Stimulated activated CD4-positive, alpha-beta T cell treated with anti-CD3 and anti-CD28 coated beads, TNF-alpha, amount 100 ng/mL, for 24 hours (primary cell): ENCODE results near the gene MSI2.
"Not testable (repeated sequence)": the region's sequence is repeated elsewhere in the genome, so short reads cannot be mapped to it uniquely, and the experiment has no call there.

Experiments used
- DNase-seq, 3 experiments: peaks; one replicate each; pipeline ENCODE4 v3.0.0-alpha.2; 2020; ENCODE audit warnings: low read depth in 3 of 3

The MSI2 gene

GRCh38 chr17:57255776-57256681 is at the start of gene MSI2:
MSI2 (plus strand) TSS chr17:57256523; CDS start chr17:57256743, 220 bp downstream.
- peak; percentile 76 to 84 (median 77) for DNase-seq

- no peak for DNase-seq
Observed at GRCh38 chr17:57206928-57207327, 49.4 kb upstream of the MSI2 start.

- DNase-seq = no peak
Observed at GRCh38 chr17:57207396-57207795, 48.9 kb upstream of the MSI2 start.

DNA sequence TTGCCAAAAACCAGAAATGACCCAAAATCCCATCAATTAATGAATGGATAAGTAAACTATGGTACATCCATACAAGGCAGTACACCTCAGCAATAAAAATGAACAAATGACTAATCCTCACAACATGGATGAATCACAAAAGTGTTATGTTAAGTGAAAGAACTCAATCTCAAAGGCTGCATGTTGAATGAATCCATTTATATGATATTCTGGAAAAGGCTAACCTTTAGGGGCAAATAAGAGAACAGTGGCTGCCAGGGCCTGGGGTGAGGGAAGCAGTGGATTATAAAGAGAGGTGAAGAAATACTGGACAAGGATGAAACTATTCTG is 46.1 kb upstream of the MSI2 start:
- DNase-seq = no peak

DNA sequence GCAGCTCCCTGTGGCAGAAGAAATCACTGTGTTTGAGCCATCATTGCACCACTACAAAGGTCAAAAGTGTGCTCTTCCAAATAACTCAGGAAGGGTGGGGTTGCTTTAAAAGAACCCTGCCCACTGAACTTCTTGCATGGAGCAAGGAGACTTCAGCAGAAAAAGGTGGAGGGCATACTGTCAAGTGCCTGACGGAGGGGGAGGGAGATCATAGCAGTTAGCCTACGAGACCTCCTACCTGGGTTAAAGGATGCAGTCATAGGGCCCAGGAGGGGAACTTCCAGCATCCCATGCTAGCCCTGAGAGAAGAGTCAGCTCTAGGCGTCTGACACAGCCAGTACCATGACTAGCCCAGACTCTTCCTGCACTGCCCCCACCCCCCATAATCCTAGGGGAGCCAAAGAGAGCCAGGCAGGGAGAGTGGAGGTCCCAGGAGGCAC is 45.3 kb upstream of the MSI2 start:
- no peak for DNase-seq

- DNase-seq = no peak
Observed at GRCh38 chr17:57211543-57211942, 44.8 kb upstream of the MSI2 start.

- no peak for DNase-seq
Observed at GRCh38 chr17:57213180-57213825, 43.0 kb upstream of the MSI2 start.

GRCh38 chr17:57215317-57215716 is 41.0 kb upstream of the MSI2 start:
- no peak for DNase-seq

DNA sequence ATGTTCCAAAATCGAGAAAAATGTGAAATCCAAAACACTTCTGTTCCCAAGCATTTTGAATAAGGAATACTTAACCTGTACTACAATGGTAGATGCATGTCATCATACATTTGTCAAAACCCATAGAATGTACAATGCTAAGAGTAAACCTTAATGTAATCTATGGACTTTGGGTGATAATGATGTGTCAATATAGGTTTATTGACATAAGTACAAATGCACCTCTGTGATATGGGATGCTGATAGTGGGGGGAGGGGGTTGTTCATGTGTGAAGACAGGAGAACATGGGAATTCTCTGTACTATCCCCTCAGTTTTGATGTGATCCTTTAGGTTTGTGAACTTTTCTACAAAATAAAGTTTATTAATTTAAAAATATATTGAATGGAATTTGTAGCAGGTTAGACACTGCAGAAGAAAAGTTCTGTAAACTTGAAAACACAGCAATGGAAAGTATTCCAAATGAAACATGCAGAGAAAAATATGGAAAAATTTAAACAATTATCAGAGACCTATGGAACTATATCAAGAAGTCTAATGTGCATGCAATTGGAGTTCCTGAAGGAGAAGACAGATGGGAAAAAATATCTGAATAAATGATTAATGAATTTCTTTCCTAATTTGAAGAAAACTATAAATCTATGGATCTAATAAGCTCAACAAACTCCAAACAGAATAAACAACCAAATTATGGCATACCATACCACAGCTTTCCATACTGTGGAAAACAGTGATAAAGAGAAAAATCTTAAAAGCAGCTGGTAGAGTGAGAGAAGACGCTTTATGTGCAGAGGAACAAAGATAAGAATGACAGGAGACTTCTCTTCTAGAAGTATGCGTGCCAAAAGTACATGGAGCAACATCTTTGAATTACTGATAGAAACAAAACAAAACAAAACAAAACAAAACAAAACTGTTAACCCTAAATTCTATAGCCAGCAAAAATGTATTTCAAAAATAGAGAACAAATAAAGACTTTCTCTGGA is 34.7 kb upstream of the MSI2 start:
- no peak for DNase-seq

GRCh38 chr17:57222422-57222821 is 33.9 kb upstream of the MSI2 start:
- not testable (repeated sequence) for DNase-seq

DNA sequence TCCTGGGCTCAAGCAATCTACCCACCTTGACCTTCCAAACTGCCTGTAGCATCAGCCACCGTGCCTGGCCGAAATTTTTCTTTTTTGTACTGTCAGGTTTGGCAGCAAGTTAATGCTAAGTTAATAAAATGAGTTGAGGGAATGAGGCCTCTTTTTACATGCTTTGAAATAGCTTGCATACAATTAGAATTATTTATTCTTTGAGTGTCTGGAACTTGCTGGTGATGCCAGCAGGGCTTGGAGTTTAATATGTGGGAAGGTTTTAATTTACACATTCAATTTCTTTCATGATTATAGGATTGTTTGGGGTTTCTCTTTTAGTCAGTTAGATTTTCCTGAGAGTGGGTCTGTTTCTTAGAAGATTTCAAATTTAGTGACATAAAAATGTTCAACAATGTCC is 31.2 kb upstream of the MSI2 start:
- DNase-seq = no peak

DNA sequence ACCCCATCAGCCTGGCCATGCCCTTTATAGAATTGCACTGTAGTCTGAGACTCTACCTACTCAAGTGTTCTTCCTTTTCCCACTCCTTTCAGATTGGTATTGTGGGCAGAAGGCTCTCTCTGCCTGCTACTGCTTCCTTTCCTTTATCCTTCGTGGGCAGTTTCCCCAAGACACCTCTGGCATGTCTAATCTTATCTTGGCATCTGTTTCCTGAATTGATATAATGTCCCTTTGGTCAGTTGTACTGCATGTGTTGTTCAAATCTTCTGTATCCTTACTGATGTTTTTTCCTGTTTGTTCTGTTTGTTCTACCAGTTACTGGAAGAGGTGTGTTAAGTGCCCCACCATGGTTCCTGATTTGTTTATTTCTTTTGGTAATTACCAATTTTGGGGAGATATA is 29.5 kb upstream of the MSI2 start:
- DNase-seq = no peak

DNA sequence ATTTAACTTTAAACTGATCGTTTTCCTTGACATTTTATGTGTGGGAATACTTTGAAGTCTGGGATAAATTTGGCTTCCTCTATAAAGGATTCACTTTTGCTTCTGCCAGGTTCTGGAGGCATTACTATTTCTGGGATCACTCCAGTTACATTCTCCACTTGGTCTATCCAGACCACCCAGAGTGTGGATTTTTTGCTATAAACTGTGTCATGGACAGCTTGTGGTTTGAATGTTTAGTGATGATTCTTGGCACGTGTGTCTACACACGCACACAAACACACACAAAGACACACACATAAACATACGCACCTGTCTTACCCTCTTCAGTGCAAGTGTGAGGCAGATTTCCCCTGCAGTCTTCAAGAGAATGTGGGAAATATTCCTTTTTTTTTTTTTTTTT is 27.4 kb upstream of the MSI2 start:
- DNase-seq = no peak

DNA sequence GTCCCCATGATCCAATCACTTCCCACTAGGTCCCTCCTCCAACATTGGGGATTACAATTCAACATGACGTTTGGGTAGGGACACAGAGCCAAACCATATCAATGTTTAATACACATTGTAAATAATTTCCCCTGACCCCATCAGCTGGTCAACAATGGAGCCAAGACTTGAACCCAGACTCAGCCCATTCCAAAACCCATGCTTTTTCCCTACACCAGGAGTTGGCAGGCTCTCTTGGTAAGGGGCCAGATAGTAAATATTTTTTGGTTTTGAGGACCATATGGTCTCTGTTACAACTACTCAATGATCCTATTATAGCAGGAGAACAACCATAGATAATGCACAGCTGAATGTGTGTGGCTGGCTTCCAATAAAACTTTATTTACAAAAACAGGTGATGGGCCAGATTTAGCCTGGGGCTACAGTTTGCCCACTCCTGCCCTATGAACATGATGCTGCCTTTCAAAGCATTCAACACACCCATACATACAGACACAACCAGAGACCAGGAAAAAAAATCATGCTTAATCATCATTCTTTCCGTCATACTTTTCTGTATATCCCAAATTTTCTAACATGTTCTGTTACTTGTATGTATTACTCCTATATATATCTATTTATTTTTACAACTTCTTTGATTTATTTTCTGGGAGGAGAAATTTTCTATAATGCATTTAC is 22.1 kb upstream of the MSI2 start:
- DNase-seq = no peak

DNA sequence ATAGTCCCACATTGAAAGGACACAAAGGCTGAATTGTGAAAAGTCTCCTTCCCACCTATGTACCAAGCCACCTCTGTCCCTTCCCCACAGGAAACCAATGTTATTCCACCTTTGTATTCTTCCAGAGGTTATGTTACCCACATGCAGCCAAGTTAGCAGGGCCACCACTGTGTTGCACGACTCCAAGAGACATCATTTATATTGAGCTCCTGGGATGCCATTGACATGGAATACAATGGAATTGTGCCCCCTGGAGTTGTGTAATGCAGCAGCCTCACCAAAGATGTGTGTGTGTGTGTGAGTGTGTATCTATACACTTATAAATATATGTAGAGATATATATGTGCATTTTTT is 21.6 kb upstream of the MSI2 start:
- DNase-seq = no peak

DNA sequence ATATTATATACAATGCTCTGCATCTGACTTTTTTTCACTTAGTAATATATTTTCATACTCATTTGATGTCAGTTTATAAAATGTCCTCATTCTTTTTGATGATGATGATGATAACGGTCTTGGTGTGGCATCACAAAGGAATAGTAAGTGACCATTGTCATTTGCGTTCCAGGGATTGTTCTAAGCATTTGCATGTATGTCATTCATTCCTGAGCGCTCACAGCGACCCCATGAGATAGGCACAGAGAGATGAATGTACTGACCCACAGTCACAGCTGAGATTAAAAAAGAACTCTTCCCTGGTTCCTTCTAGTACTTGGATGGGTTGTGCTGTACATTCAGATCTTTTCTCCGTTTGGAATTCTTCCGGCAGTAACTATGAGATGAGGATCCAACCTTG is 21.2 kb upstream of the MSI2 start:
- DNase-seq = no peak

GRCh38 chr17:57236686-57237299 is 19.5 kb upstream of the MSI2 start:
- DNase-seq = no peak

DNA sequence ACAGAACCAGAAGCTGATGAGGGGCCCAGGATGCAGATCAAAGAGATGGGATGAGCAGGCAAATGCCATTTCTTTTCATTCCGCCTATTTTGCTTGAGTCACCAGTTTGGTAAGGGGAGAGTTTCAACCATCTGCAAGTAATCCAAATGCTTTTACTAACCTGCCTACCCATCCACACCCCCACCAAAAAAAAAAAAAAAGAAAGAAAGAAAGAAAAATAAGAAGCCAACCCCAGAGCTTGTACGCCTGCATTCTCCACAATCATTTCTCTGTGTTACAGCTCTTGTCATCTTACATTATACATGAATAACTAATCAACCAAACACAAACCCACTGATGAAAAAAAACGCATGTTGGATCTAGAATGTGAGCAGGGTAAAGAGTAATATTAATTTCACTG is 15.7 kb upstream of the MSI2 start:
- no peak for DNase-seq

GRCh38 chr17:57242148-57242547 is 14.2 kb upstream of the MSI2 start:
- no peak for DNase-seq

DNA sequence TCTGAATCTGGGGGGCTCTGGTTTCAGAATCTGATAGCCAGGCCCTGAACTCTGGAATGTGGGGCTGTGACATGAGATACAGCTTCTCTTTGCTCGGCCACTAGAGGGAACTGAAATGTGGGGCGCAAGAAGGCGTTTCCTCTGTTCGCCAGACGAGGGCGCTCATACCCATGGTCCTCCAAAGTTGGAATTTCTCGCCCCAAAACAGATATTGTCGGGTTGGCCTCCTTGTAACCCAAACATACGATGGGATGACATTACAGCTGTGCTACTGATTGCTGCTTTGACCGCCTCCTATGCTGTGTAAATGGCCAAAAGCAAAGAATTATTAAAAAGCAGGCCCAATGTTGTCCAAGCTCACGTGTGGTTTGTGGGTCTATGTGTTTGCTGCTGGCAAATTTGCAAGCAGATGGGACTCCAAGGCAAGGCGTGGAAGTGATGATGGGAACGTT is 13.1 kb upstream of the MSI2 start:
- DNase-seq = peak; percentile 56 to 74 (median 61)

GRCh38 chr17:57245786-57246185 is 10.5 kb upstream of the MSI2 start:
- DNase-seq = no peak
